ENCODE data around the gene IQUB. TPM values are rescaled to one million over a fixed set of nuclear protein-coding genes. Genes with fewer than 3 reads are reported as not detected.
A peak's percentile ranks its signal among the peaks of the same experiment; 100 is the strongest.

The IQUB gene
- total RNA-seq, 6 experiments from 2014 or later, result 0.05 to 0.19 (median 0.12) TPM; not detected in 3

- no peak overlapping the region for H3K27ac Mint-ChIP-seq
- no peak for TF ChIP-seq CTCF (IDR thresholded peaks at IDR 0.05)
- no peaks in the 10 kb centered on the region for H3K9me3 Mint-ChIP-seq
- H3K27me3 Mint-ChIP-seq (ENCODE audit: insufficient read depth), result peaks cover 2% of the 10 kb centered on the region
- no peaks in the 10 kb centered on the region for H3K36me3 Mint-ChIP-seq (ENCODE audit: low read depth)
- DNase-seq, result no peak
- no peaks in the 10 kb centered on the region for H3K4me1 Mint-ChIP-seq (ENCODE audit: low read depth)
- no peak overlapping the region for H3K4me3 Mint-ChIP-seq
Observed at GRCh38 chr7:123498031-123498430, 36.4 kb downstream of the IQUB start.

- TF ChIP-seq CTCF (IDR thresholded peaks at IDR 0.05), result peak; percentile 90
- no peak overlapping the region for H3K4me3 Mint-ChIP-seq
- H3K36me3 Mint-ChIP-seq (ENCODE audit: low read depth), result no peaks in the 10 kb centered on the region
- no peaks in the 10 kb centered on the region for H3K4me1 Mint-ChIP-seq (ENCODE audit: low read depth)
- H3K9me3 Mint-ChIP-seq, result no peaks in the 10 kb centered on the region
- H3K27me3 Mint-ChIP-seq (ENCODE audit: insufficient read depth), result peaks cover 2% of the 10 kb centered on the region; the same call in 1 of the 2 replicates
- no peak overlapping the region for H3K27ac Mint-ChIP-seq
- peak; percentile 1 for DNase-seq
Observed at GRCh38 chr7:123494193-123494796, 40.1 kb downstream of the IQUB start.

- no peak overlapping the region for H3K4me3 Mint-ChIP-seq
- peaks cover 2% of the 10 kb centered on the region; the same call in 1 of the 2 replicates for H3K27me3 Mint-ChIP-seq (ENCODE audit: insufficient read depth)
- no peaks in the 10 kb centered on the region for H3K36me3 Mint-ChIP-seq (ENCODE audit: low read depth)
- no peak; the same call in 1 of the 2 replicates for TF ChIP-seq CTCF (IDR thresholded peaks at IDR 0.05)
- no peaks in the 10 kb centered on the region for H3K9me3 Mint-ChIP-seq
- H3K27ac Mint-ChIP-seq, result no peak overlapping the region
- no peak for DNase-seq
- no peaks in the 10 kb centered on the region for H3K4me1 Mint-ChIP-seq (ENCODE audit: low read depth)
Observed at GRCh38 chr7:123492485-123492884, 41.9 kb downstream of the IQUB start.

GRCh38 chr7:123485721-123486120, 48.7 kb downstream of the IQUB start:
- TF ChIP-seq CTCF (IDR thresholded peaks at IDR 0.05), result no peak
- Mint-ChIP-seq H3K9me3 (no peaks in the 10 kb centered on the region), H3K27me3 (ENCODE audit: insufficient read depth) (no peaks in the 10 kb centered on the region), H3K4me3 (no peak overlapping the region), H3K4me1 (ENCODE audit: low read depth) (no peaks in the 10 kb centered on the region), H3K36me3 (ENCODE audit: low read depth) (no peaks in the 10 kb centered on the region), H3K27ac (no peak overlapping the region)
- no peak for DNase-seq

- Mint-ChIP-seq H3K36me3 (ENCODE audit: low read depth) (no peaks in the 10 kb centered on the region), H3K27ac (no peak overlapping the region), H3K4me3 (no peak overlapping the region), H3K9me3 (no peaks in the 10 kb centered on the region), H3K27me3 (ENCODE audit: insufficient read depth) (no peaks in the 10 kb centered on the region), H3K4me1 (ENCODE audit: low read depth) (no peaks in the 10 kb centered on the region)
- no peak for TF ChIP-seq CTCF (IDR thresholded peaks at IDR 0.05)
- DNase-seq, result no peak
Observed at GRCh38 chr7:123485187-123485586, 49.2 kb downstream of the IQUB start.
